Panc1 (cell line): ENCODE data around the gene SDC1. TPM values are rescaled to one million over a fixed set of nuclear protein-coding genes. Genes with fewer than 3 reads are reported as not detected.

ENCODE experiments used
- ATAC-seq: fragments of 200-7000 bp; cut with Tn5 transposase; 2 replicates; pipeline ENCODE4 v1.9.1; 2020; ENCODE audit warnings: mild to moderate bottlenecking, moderate library complexity
- BruUV-seq: library from RNA; stranded (reverse); fragments of 400-500 nt; replicated peaks from 2 replicates; lab custom pipeline; 2021; lab: Mats Ljungman, UMichigan
- CTCF ChIA-PET: fragments of 300-600 bp; sonication (Branson Sonifier 250); formaldehyde crosslinking; loops from one replicate; lab custom pipeline; 2022; ENCODE audit warnings: antibody characterized with exemption; lab: Charles Lee
- POLR2A ChIA-PET: fragments of 300-600 bp; sonication (Branson Sonifier 250); formaldehyde crosslinking; loops from one replicate; lab custom pipeline; 2022; ENCODE audit warnings: antibody characterized with exemption; lab: Charles Lee
- DNase-seq: peaks from one replicate; pipeline ENCODE4 v3.0.0-alpha.2; 2010; ENCODE audit warnings: low read depth, low spot score
- H3K27ac ChIP-seq: 2 replicates; pipeline ENCODE4 v1.5.1; 2011; ENCODE audit warnings: mild to moderate bottlenecking, low read length, inconsistent platforms
- H3K27me3 ChIP-seq: fragments of 200-500 bp; sonication (Bioruptor generic); 2 replicates; pipeline ENCODE4 v1.6.0; 2014; ENCODE audit warnings: low read length, inconsistent platforms; ENCODE audit not compliant: control insufficient read depth, insufficient read depth
- H3K36me3 ChIP-seq: fragments of 200-500 bp; sonication (Bioruptor generic); 2 replicates; pipeline ENCODE4 v1.5.1; 2014; ENCODE audit warnings: inconsistent platforms, mild to moderate bottlenecking, low read length, moderate library complexity; ENCODE audit not compliant: control insufficient read depth, insufficient read depth
- H3K4me1 ChIP-seq: 2 replicates; pipeline ENCODE4 v1.5.1; 2011; ENCODE audit warnings: inconsistent platforms, mild to moderate bottlenecking, low read length, moderate library complexity; ENCODE audit not compliant: control insufficient read depth, insufficient read depth
- H3K4me3 ChIP-seq, 2 experiments: 2 replicates each; pipeline ENCODE4 v1.5.1; 2011 to 2012; ENCODE audit warnings: low read depth in 2 of 2, low read length in 2 of 2, mild to moderate bottlenecking in 2 of 2, inconsistent platforms in 1 of 2, moderate library complexity in 1 of 2
- H3K9me3 ChIP-seq: fragments of 200-500 bp; sonication (Bioruptor generic); 2 replicates; pipeline ENCODE4 v1.5.1; 2014; ENCODE audit warnings: low read depth, mild to moderate bottlenecking, inconsistent platforms, low read length, moderate library complexity; ENCODE audit not compliant: control insufficient read depth, insufficient read depth
- CTCF ChIP-seq: fragments of 450-650 bp; IDR thresholded peaks from 2 replicates; pipeline ENCODE4 v1.5.1; 2017; ENCODE audit warnings: mild to moderate bottlenecking
- POLR2AphosphoS5 ChIP-seq: IDR thresholded peaks from 2 replicates; pipeline ENCODE4 v1.6.1; 2012; ENCODE audit warnings: mild to moderate bottlenecking, low read depth, low read length, moderate library complexity
- SIN3A ChIP-seq: IDR thresholded peaks from 2 replicates; pipeline ENCODE4 v1.6.1; 2012; ENCODE audit warnings: low read depth, mild to moderate bottlenecking, low read length, moderate library complexity, borderline replicate concordance; ENCODE audit not compliant: insufficient read depth
- TCF7L2 ChIP-seq: IDR thresholded peaks from 2 replicates; pipeline ENCODE4 v1.6.1; 2011; ENCODE audit warnings: mild to moderate bottlenecking, low read depth, low read length, inconsistent platforms
- in situ Hi-C: cut with HindIII; loops from 2 replicates; pipeline ENCODE4 v1.10.0; 2016; ENCODE audit warnings: low sequenced_read_pairs, low pct_unique_long_range_greater_than_20kb
- intact Hi-C: fragments of 100-400 bp; cut with micrococcal nuclease; formaldehyde crosslinking; loops from one replicate; pipeline ENCODE4 v1.10.0; 2022; ENCODE audit not compliant: unreplicated experiment
- total RNA-seq: library from RNA; stranded (reverse); gene quantifications from one replicate; pipeline ENCODE4 v1.2.1, GENCODE V29; 2021; ENCODE audit not compliant: unreplicated experiment
- TF ChIP-seq, protein P1 (sequence below), 2 experiments: IDR thresholded peaks; 2 replicates each; pipeline ENCODE4 v1.6.1; 2011 to 2012; ENCODE audit warnings: low read depth in 2 of 2, control low read depth in 1 of 2, low read length in 1 of 2, mild to moderate bottlenecking in 1 of 2, moderate library complexity in 1 of 2; ENCODE audit not compliant: insufficient read depth in 1 of 2

Gene SDC1
- total RNA-seq, 1 experiment from 2014 or later, result 93.0 TPM

GRCh38 chr2:20171445-20171977 lies 53.4 kb downstream of the SDC1 start:
- Histone ChIP-seq H3K36me3 (no peaks in the 10 kb centered on the region), H3K27ac (no peak overlapping the region), H3K4me1 (no peaks in the 10 kb centered on the region), H3K27me3 (no peaks in the 10 kb centered on the region), H3K4me3 (no peak overlapping the region), H3K9me3 (no peaks in the 10 kb centered on the region)
- POLR2A ChIA-PET, result no interaction called here
- CTCF ChIA-PET, result no interaction called here
- BruUV-seq, result no TSS peak
- DNase-seq (no peak), ATAC-seq (no peak)
- intact Hi-C loops (no loop called here), in situ Hi-C loops (no loop called here)
- no peak for TF ChIP-seq SIN3A
- no peak for TF ChIP-seq CTCF
- TF ChIP-seq, protein P1, sequence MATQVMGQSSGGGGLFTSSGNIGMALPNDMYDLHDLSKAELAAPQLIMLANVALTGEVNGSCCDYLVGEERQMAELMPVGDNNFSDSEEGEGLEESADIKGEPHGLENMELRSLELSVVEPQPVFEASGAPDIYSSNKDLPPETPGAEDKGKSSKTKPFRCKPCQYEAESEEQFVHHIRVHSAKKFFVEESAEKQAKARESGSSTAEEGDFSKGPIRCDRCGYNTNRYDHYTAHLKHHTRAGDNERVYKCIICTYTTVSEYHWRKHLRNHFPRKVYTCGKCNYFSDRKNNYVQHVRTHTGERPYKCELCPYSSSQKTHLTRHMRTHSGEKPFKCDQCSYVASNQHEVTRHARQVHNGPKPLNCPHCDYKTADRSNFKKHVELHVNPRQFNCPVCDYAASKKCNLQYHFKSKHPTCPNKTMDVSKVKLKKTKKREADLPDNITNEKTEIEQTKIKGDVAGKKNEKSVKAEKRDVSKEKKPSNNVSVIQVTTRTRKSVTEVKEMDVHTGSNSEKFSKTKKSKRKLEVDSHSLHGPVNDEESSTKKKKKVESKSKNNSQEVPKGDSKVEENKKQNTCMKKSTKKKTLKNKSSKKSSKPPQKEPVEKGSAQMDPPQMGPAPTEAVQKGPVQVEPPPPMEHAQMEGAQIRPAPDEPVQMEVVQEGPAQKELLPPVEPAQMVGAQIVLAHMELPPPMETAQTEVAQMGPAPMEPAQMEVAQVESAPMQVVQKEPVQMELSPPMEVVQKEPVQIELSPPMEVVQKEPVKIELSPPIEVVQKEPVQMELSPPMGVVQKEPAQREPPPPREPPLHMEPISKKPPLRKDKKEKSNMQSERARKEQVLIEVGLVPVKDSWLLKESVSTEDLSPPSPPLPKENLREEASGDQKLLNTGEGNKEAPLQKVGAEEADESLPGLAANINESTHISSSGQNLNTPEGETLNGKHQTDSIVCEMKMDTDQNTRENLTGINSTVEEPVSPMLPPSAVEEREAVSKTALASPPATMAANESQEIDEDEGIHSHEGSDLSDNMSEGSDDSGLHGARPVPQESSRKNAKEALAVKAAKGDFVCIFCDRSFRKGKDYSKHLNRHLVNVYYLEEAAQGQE (IDR thresholded peaks at IDR 0.05; ENCODE audit: insufficient read depth in 1 of 2, low read depth in 2 of 2, low read length in 1 of 2), result no peak

- H3K4me1 ChIP-seq, result no peaks in the 10 kb centered on the region
- BruUV-seq, result no TSS peak
- intact Hi-C loops (no loop called here), in situ Hi-C loops (no loop called here)
- POLR2A ChIA-PET, result no interaction called here
- H3K4me3 ChIP-seq, result no peak overlapping the region
- no peak overlapping the region for H3K27ac ChIP-seq
- DNase-seq (no peak), ATAC-seq (no peak)
- CTCF ChIA-PET, result no interaction called here
- H3K9me3 ChIP-seq, result no peaks in the 10 kb centered on the region
- H3K36me3 ChIP-seq, result no peaks in the 10 kb centered on the region
- H3K27me3 ChIP-seq, result no peaks in the 10 kb centered on the region
- TF ChIP-seq TCF7L2, result no peak
- no peak for TF ChIP-seq SIN3A
- TF ChIP-seq POLR2AphosphoS5, result no peak
- TF ChIP-seq, protein P1 (IDR thresholded peaks at IDR 0.05; ENCODE audit: insufficient read depth in 1 of 2, low read depth in 2 of 2, low read length in 1 of 2), result no peak
- no peak for TF ChIP-seq CTCF
Measured at GRCh38 chr2:20170704-20171250, 54.2 kb downstream of the SDC1 start.
